Duodenal mucosa (tissue), 2 donors: ENCODE measurements around the gene FOXC2.

Source experiments
- H3K27ac ChIP-seq: one replicate; pipeline ENCODE4 v1.7.0; 2013; ENCODE audit warnings: low read depth, low read length
- H3K27me3 ChIP-seq, 2 donors: one replicate each; pipeline ENCODE4 v1.7.0; 2013; ENCODE audit warnings: low read length in 2 of 2, control low read depth in 1 of 2; ENCODE audit not compliant: insufficient read depth in 2 of 2, control insufficient read depth in 1 of 2
- H3K36me3 ChIP-seq, 2 donors: one replicate each; pipeline ENCODE4 v1.7.0; 2013; ENCODE audit warnings: low read length in 2 of 2, control low read depth in 1 of 2; ENCODE audit not compliant: insufficient read depth in 2 of 2, control insufficient read depth in 1 of 2
- H3K4me1 ChIP-seq, 2 donors: one replicate each; pipeline ENCODE4 v1.7.0; 2013; ENCODE audit warnings: low read length in 2 of 2, control low read depth in 1 of 2; ENCODE audit not compliant: insufficient read depth in 2 of 2, control insufficient read depth in 1 of 2
- H3K4me3 ChIP-seq, 2 donors: one replicate each; pipeline ENCODE4 v1.7.0; 2013; ENCODE audit warnings: low read length in 2 of 2, low read depth in 1 of 2
- H3K9ac ChIP-seq, 2 donors: one replicate each; pipeline ENCODE4 v1.7.0; 2013; ENCODE audit warnings: low read length in 2 of 2, low read depth in 1 of 2
- H3K9me3 ChIP-seq, 2 donors: one replicate each; pipeline ENCODE4 v1.7.0; 2013; ENCODE audit warnings: low read length in 2 of 2, control low read depth in 1 of 2; ENCODE audit not compliant: control insufficient read depth in 1 of 2

FOXC2 gene

DNA sequence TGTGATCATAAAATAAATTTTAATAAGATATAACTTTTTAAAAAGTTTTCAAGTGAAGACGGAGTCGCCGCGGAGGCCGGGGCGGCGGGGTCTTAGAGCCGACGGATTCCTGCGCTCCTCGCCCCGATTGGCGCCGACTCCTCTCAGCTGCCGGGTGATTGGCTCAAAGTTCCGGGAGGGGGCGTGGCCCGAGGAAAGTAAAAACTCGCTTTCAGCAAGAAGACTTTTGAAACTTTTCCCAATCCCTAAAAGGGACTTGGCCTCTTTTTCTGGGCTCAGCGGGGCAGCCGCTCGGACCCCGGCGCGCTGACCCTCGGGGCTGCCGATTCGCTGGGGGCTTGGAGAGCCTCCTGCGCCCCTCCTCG lies at the start of gene FOXC2:
Gene FOXC2, plus strand, starts transcription at position 229 of the 365 bp plus-strand sequence. CDS start 507 bp downstream, outside the sequence.
- Histone ChIP-seq H3K4me3 (no peak within 1 kb of the TSS), H3K4me1 (peaks cover 5 to 8% of the 10 kb centered on the region in 2 donors), H3K9ac (no peak within 1 kb of the TSS), H3K27ac (no peak within 1 kb of the TSS), H3K27me3 (peaks cover 58 to 63% of the 10 kb centered on the region in 2 donors), H3K36me3 (no peaks in the 10 kb centered on the region), H3K9me3 (no peaks in the 10 kb centered on the region)

GRCh38 chr16:86517033-86517432 lies 49.6 kb upstream of the FOXC2 start:
- peak overlapping the region; percentile 50 for H3K27ac ChIP-seq
- peak overlapping the region; percentile 32 to 37 for H3K9ac ChIP-seq
- H3K4me1 ChIP-seq = peaks cover 0 to 19% of the 10 kb centered on the region in 2 donors
- H3K4me3 ChIP-seq = no peak overlapping the region
- peaks cover 45 to 58% of the 10 kb centered on the region in 2 donors for H3K27me3 ChIP-seq
- no peaks in the 10 kb centered on the region for H3K9me3 ChIP-seq
- peaks cover 0 to 4% of the 10 kb centered on the region in 2 donors for H3K36me3 ChIP-seq

DNA sequence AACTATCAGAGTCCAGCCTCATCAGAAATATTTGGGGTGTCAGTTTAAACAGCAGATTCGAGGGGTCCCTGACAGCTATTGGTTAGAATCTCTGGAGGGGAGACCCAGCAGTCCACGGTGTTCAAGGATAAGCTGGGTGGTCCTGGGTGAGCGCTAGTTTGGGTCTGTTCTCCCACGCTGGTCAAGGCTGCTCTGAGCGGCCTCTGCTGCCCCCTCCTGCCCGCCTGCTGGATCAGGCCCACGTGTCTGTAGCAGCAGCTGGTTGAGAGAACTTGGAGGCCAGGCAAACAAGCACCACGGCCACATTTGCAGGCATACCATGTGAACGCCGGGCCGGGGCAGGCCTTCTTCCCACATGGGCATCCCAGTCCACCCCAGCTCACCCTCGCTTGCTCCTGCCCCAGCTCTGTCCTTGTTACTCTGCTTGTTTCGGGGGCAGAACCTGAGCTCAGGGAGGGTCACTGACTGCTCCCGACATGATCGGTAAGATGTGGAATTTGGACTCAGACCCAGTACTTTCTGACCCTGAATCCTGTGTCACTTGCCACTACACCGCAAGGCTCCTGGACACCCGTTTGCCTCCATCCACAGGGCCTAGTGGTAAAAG lies 48.9 kb upstream of the FOXC2 start:
- Histone ChIP-seq H3K4me3 (no peak overlapping the region), H3K9me3 (no peaks in the 10 kb centered on the region), H3K36me3 (peaks cover 0 to 4% of the 10 kb centered on the region in 2 donors), H3K4me1 (peaks cover 0 to 19% of the 10 kb centered on the region in 2 donors), H3K27me3 (peaks cover 38 to 52% of the 10 kb centered on the region in 2 donors), H3K27ac (peak overlapping the region; percentile 50), H3K9ac (peak overlapping the region; percentile 32 to 37)

GRCh38 chr16:86519007-86519648 lies 47.5 kb upstream of the FOXC2 start:
- Histone ChIP-seq H3K36me3 (peaks cover 0 to 4% of the 10 kb centered on the region in 2 donors), H3K4me3 (no peak overlapping the region), H3K9me3 (no peaks in the 10 kb centered on the region), H3K27me3 (peaks cover 32 to 41% of the 10 kb centered on the region in 2 donors), H3K4me1 (peaks cover 0 to 19% of the 10 kb centered on the region in 2 donors), H3K27ac (no peak overlapping the region), H3K9ac (no peak overlapping the region)

DNA sequence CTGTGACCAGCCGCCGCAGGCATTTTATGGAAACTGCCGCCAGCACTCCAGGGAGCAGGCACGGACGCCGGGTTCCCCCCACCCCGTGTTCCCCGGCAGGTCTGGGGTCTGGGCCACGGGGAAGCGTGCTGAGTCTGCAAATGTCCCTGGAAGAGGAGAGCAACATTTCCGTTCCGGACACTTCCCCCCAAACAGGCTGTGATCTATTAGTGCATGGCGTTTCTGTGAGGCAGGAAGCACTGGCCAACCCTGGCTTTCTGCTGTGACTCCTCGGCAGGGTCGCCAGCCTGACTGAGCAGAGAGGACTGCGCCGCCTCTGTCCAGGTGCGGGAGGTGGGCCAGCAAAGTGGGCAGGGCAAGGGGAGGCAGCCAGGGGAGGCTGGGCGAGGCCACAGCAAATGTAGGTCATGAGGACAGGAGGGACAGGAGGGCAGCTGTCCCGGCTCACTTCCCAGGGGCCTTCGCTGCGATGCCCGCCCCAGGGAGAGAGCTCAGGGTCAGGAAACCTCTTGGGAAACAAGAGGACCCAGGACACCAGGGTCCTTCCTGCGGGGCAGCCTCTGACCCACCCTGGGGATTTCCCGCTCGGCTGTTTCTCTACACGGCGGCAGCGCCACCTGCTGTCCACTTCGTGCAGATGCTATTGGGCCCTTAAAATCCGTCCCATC lies 46.8 kb upstream of the FOXC2 start:
- Histone ChIP-seq H3K9me3 (no peaks in the 10 kb centered on the region), H3K27me3 (peaks cover 32 to 41% of the 10 kb centered on the region in 2 donors), H3K36me3 (peaks cover 0 to 4% of the 10 kb centered on the region in 2 donors), H3K27ac (no peak overlapping the region), H3K4me1 (peaks cover 0 to 19% of the 10 kb centered on the region in 2 donors), H3K4me3 (peak overlapping the region in 1 of 2 donors; percentile 40), H3K9ac (no peak overlapping the region)

GRCh38 chr16:86520317-86521210 lies 46.1 kb upstream of the FOXC2 start:
- no peaks in the 10 kb centered on the region for H3K36me3 ChIP-seq
- no peak overlapping the region for H3K4me3 ChIP-seq
- H3K9me3 ChIP-seq = no peaks in the 10 kb centered on the region
- H3K27ac ChIP-seq = no peak overlapping the region
- peaks cover 29 to 33% of the 10 kb centered on the region in 2 donors for H3K27me3 ChIP-seq
- peaks cover 0 to 19% of the 10 kb centered on the region in 2 donors for H3K4me1 ChIP-seq
- no peak overlapping the region for H3K9ac ChIP-seq

GRCh38 chr16:86521236-86522197 lies 45.1 kb upstream of the FOXC2 start:
- Histone ChIP-seq H3K9ac (no peak overlapping the region), H3K4me1 (peaks cover 0 to 19% of the 10 kb centered on the region in 2 donors), H3K27me3 (peaks cover 24 to 28% of the 10 kb centered on the region in 2 donors), H3K9me3 (no peaks in the 10 kb centered on the region), H3K4me3 (no peak overlapping the region), H3K36me3 (no peaks in the 10 kb centered on the region), H3K27ac (no peak overlapping the region)

DNA sequence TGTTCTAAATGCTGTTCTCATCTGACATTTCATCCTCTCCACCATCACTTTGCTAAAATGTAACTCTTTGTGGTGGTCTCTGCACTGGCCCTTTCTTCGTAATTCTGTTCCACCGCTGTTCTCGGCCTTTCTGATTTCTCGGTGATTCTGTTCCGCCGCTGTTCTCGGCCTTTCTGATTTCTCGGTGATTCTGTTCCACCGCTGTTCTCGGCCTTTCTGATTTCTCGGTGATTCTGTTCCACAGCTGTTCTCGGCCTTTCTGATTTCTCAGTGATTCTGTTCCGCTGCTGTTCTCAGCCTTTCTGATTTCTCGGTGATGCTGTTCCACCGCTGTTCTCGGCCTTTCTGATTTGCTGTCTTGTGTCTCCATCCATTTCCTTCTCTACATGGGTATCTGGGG lies 44.0 kb upstream of the FOXC2 start:
- no peak overlapping the region for H3K4me3 ChIP-seq
- H3K27me3 ChIP-seq = peaks cover 13 to 19% of the 10 kb centered on the region in 2 donors
- H3K4me1 ChIP-seq = peaks cover 0 to 17% of the 10 kb centered on the region in 2 donors
- no peaks in the 10 kb centered on the region for H3K36me3 ChIP-seq
- H3K9me3 ChIP-seq = no peaks in the 10 kb centered on the region
- no peak overlapping the region for H3K9ac ChIP-seq
- no peak overlapping the region for H3K27ac ChIP-seq

DNA sequence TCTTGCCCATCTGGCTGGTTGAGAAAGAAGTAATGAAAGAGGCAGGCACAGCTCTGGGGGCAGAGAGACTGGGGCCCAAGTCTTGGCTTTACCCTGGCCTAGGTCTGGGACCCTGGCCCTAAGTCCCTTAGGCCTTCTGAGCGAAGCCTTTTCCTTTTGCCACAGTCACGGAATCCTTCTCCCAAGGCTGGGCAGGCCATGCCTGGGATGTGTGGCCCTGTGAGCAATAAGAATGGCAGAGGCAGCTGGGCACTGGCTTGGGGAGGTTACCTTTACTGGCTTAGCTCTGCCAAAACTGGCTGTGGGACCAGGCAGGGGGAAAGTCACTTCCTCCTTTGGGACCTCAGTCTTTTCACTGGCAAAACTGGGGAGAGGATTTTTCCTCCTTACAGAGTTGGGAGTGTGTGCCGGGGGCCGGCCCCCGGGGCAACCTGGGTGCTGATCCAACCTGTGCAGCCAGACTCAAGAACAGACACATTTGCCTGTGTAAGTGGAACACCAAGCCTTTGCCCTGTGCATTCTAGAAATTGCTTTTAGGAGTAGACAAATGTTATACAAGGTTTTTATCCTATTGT lies 43.4 kb upstream of the FOXC2 start:
- Histone ChIP-seq H3K27me3 (peaks cover 12 to 14% of the 10 kb centered on the region in 2 donors), H3K4me1 (peaks cover 0 to 10% of the 10 kb centered on the region in 2 donors), H3K9me3 (no peaks in the 10 kb centered on the region), H3K36me3 (no peaks in the 10 kb centered on the region), H3K4me3 (no peak overlapping the region), H3K27ac (no peak overlapping the region), H3K9ac (no peak overlapping the region)
